A549 treated with DMSO at 1 μM for 4 hours (cell line): ENCODE results near the gene REC8. TPM values are rescaled to one million over a fixed set of nuclear protein-coding genes. Genes with fewer than 3 reads are reported as not detected.

Experiments used
- total RNA-seq: library from RNA; stranded (reverse); fragments of 200-300 nt; extraction: Qiagen RNA extraction; gene quantifications from 5 replicates; pipeline ENCODE4 v1.2.3, GENCODE V29; 2022; ENCODE audit warnings: low read depth

The REC8 gene
- 3.4 to 6.4 TPM (median 4.3 TPM) in 5 replicates for total RNA-seq

GRCh38 chr14:24171422-24172260 is at the start of gene REC8:
REC8 (plus strand) TSS chr14:24172080; CDS start chr14:24172553, 473 bp downstream.

GRCh38 chr14:24130380-24130716 is 41.5 kb upstream of the REC8 start, which contains the start of gene FITM1:
FITM1 (plus strand) TSS chr14:24130659; CDS start chr14:24131564, 905 bp downstream.

GRCh38 chr14:24135834-24136683 is 35.8 kb upstream of the REC8 start, which contains the start of gene PSME1:
PSME1 (plus strand) TSS chr14:24136194; CDS start chr14:24136263, 69 bp downstream.

GRCh38 chr14:24141097-24141880 is 30.6 kb upstream of the REC8 start, which contains the start of gene EMC9:
EMC9 (minus strand) TSS chr14:24141591; CDS start chr14:24141304, 287 bp downstream.

GRCh38 chr14:24146453-24146977 is 25.4 kb upstream of the REC8 start, which contains the start of gene PSME2:
PSME2 (minus strand) TSS chr14:24146610; CDS start chr14:24146581, 29 bp downstream.

GRCh38 chr14:24146978-24147760 is 24.7 kb upstream of the REC8 start, which contains the start of gene RNF31:
RNF31 (plus strand) TSS chr14:24147498; CDS start chr14:24147699, 201 bp downstream.

DNA sequence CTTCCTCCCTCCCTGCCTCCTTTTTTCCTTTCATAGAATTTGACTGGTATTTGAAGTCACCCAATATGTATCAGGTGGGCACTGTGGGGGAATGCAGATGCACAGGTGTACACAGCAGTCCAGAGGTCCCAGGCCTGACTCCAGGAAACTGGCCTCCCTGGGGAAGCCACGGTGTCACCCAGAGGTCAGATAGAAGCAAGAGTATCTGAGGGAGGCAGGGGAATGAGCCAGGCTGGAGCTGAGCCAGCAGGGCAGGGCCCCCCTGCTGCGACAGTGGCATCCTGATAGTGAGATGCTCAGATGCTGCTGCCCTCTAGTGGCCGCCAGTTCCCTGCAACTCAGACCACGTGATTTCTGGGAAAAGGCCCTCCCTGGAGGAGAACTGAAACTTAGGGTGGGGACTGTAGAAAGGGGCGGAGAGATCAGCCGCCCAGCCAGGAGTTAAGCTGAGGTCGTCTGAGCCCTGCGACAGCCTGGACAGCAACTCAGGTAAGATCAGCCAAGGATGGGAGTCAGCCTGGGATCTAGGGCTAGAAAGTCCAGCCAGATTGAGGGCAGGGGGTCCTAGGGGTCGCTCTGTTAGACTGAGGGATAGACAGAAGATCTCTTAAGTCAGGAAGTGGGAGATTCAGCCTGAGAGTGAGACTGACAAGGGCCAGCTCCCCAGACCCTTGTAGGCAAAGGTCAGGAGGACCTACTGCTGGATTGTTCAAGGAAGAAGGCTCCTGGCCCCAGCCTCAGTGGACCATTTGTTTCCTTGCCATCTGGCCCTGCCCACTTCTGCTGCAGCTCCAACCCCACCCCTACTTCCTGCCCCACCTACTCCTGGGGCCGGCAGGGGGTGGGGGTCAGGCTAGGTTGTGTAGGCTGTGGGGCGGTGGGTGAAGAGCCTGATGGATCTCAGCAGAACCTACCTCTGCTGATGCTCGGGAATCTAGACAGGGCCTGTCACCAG is 10.8 kb upstream of the REC8 start, which contains the start of gene IRF9:
IRF9 (plus strand) TSS at position 416 of the 955 bp plus-strand sequence. CDS start 880 bp downstream, outside the sequence.

DNA sequence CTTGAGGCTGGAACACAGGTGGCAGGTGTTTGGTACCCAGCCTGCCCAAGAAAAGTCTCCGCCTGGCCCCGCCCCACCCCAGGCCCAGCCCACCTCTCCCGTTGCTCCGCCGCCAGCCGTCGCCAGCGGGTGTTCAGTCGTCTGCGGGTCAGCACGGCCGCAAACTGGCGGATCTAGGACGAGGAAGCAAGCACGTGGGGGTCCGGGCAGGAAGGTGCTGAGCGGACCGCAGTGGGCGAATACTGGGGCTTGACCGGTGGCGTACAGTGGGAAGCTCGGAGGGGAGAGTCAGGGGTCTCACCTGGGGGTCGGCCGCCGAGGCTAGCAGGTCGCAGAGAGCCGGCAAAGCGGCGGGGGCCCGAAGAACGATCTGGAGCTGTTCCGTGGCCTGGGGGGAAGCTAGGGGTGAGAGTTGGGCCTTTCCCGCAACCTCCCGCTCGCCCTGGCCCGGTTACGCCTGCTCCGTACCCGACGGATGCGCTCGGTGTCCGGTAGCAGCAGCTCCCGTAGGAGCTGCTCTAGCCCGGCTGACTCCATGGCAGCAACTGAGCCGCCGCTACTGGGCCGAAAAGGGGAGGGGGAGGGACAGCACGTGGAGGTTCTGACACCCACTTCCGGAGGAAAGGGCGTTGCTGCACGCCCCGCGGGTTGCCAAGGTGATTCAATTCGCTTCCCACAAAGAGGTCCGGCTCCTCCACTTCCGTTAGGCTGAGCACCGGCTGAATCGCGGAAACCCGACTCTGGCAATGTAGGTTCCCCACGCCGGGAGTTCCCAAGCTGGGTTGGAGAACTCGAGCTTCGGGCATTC is 16.6 kb downstream of the REC8 start, which contains the start of gene IPO4:
IPO4 (minus strand) TSS at position 566 of the 808 bp plus-strand sequence; CDS start at position 537, 29 bp downstream.

GRCh38 chr14:24195186-24196070 is 23.5 kb downstream of the REC8 start, which contains the start of gene TM9SF1:
TM9SF1 (minus strand) TSS chr14:24195441; CDS start chr14:24195019, 422 bp downstream.

GRCh38 chr14:24212924-24213865 is 41.3 kb downstream of the REC8 start, which contains the start of gene CHMP4A:
CHMP4A (minus strand) TSS chr14:24213488; CDS start chr14:24213439, 49 bp downstream.

GRCh38 chr14:24215495-24216344 is 43.8 kb downstream of the REC8 start, which contains the start of gene MDP1:
MDP1 (minus strand) TSS chr14:24216066; CDS start chr14:24215955, 111 bp downstream.

